Measurements from ENCODE around the gene LSMEM2. TPM values are rescaled to one million over a fixed set of nuclear protein-coding genes. Genes with fewer than 3 reads are reported as not detected.

LSMEM2 gene
- total and polyA plus RNA-seq, 2 of the 8 experiments (the other 6 are each of a cell fraction or from before 2014, with no cell fraction given): 0.58 to 0.68 TPM

DNA sequence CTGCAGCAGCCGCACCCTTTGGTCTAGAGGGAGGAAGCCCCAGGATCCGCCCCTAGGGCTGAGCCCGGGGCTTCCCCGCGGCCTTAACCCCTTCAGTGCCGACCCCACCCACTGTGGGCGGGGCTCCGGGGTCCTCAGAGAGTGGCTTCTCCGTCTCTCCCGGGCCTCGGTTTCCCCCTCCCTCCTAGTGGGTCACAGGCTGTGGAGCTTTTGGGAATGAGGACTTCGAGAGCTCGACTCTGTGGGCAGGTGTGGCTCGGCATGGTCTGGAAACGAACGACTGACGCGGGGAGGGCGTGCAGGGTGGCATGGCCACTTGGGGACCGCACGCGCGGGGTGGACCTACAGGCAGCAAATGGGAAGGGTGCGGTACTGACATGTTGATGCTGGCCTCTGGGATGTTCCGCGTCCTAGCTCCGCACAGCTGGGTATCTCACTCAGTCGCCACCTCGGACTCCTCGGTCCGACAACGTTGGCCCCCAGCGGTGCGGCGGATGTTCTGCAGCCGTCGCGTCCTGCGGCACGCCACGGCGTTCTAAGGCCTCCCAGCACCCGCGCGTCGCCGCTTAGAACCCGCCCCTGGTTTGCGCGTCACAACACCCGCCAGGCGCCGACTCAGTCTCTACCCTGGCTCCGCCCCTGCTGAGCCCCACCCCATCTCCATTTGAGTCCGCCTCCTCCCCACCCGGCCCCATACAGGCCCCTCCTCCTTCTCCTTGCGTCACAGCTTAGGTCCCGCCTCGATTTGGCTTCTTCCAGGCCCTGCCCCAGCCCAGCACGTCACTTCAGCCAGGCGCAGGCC lies 20.1 kb downstream of the LSMEM2 start, which contains the start of the genes HYAL3 and NAA80 (continued):
- TF ChIP-seq CBX8 (IDR thresholded peaks at IDR 0.05; ENCODE audit: borderline replicate concordance, low read depth, low read length) (no peak), ZNF274 (IDR thresholded peaks at IDR 0.05; ENCODE audit: borderline replicate concordance, extremely low read depth, low read length) (no peak), FOSL1 (IDR thresholded peaks at IDR 0.05; ENCODE audit: insufficient read depth, low read depth, low read length) (no peak), HDAC2 (IDR thresholded peaks at IDR 0.05; ENCODE audit: borderline replicate concordance in 1 of 2, low read depth in 2 of 2, low read length in 2 of 2) (peak; percentile 91 to 95; a peak in 2 of 4 replicates), USF2 (IDR thresholded peaks at IDR 0.05; ENCODE audit: low read length) (no peak), SRF (IDR thresholded peaks at IDR 0.05; ENCODE audit: low read depth, low read length) (no peak), BACH1 (IDR thresholded peaks at IDR 0.05; ENCODE audit: low read length) (peak; percentile 53; the same call in 1 of the 2 replicates), EGR1 (IDR thresholded peaks at IDR 0.05; ENCODE audit: borderline replicate concordance, low read depth, low read length) (no peak), POU5F1 (IDR thresholded peaks at IDR 0.05; ENCODE audit: low read depth, low read length) (no peak), CBX5 (IDR thresholded peaks at IDR 0.05; ENCODE audit: low read depth, low read length) (no peak), RNF2 (IDR thresholded peaks at IDR 0.05; ENCODE audit: borderline replicate concordance, low read depth, low read length, missing control alignments, poor library complexity, severe bottlenecking) (no peak), CHD2 (IDR thresholded peaks at IDR 0.05; ENCODE audit: low read length) (no peak), MAX (IDR thresholded peaks at IDR 0.05) (peak; percentile 62), RBBP5 (IDR thresholded peaks at IDR 0.05; ENCODE audit: borderline replicate concordance, low read depth, low read length) (no peak; the same call in 1 of the 2 replicates), HDAC6 (IDR thresholded peaks at IDR 0.05; ENCODE audit: low read depth, low read length) (no peak), BRCA1 (IDR thresholded peaks at IDR 0.05; ENCODE audit: low read depth, low read length) (no peak), CHD1 (IDR thresholded peaks at IDR 0.05; ENCODE audit: low read depth, low read length) (no peak)
- TF ChIP-seq, protein P1, sequence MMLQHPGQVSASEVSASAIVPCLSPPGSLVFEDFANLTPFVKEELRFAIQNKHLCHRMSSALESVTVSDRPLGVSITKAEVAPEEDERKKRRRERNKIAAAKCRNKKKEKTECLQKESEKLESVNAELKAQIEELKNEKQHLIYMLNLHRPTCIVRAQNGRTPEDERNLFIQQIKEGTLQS (IDR thresholded peaks at IDR 0.05; ENCODE audit: insufficient read depth, low read depth, low read length): no peak
- TF ChIP-seq, protein P2, sequence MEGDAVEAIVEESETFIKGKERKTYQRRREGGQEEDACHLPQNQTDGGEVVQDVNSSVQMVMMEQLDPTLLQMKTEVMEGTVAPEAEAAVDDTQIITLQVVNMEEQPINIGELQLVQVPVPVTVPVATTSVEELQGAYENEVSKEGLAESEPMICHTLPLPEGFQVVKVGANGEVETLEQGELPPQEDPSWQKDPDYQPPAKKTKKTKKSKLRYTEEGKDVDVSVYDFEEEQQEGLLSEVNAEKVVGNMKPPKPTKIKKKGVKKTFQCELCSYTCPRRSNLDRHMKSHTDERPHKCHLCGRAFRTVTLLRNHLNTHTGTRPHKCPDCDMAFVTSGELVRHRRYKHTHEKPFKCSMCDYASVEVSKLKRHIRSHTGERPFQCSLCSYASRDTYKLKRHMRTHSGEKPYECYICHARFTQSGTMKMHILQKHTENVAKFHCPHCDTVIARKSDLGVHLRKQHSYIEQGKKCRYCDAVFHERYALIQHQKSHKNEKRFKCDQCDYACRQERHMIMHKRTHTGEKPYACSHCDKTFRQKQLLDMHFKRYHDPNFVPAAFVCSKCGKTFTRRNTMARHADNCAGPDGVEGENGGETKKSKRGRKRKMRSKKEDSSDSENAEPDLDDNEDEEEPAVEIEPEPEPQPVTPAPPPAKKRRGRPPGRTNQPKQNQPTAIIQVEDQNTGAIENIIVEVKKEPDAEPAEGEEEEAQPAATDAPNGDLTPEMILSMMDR (IDR thresholded peaks at IDR 0.05; ENCODE audit: control extremely low read depth in 1 of 3, insufficient read depth in 1 of 3, low read depth in 1 of 3, low read length in 3 of 3): peak in 1 of 3 experiments; percentile 8; a peak in 1 of 4 replicates
